HG03469 (cell line): Measurements from ENCODE around the gene SHLD3.
"Not testable (repeated sequence)": the region's sequence is repeated elsewhere in the genome, so short reads cannot be mapped to it uniquely, and the experiment has no call there.

ENCODE experiments used
- ATAC-seq: cut with Tn5 transposase; IDR thresholded peaks from one replicate; pipeline ENCODE4 v1.9.1; 2021; ENCODE audit warnings: mild to moderate bottlenecking, moderate library complexity, moderate number of reproducible peaks; ENCODE audit not compliant: unreplicated experiment

The SHLD3 gene

DNA sequence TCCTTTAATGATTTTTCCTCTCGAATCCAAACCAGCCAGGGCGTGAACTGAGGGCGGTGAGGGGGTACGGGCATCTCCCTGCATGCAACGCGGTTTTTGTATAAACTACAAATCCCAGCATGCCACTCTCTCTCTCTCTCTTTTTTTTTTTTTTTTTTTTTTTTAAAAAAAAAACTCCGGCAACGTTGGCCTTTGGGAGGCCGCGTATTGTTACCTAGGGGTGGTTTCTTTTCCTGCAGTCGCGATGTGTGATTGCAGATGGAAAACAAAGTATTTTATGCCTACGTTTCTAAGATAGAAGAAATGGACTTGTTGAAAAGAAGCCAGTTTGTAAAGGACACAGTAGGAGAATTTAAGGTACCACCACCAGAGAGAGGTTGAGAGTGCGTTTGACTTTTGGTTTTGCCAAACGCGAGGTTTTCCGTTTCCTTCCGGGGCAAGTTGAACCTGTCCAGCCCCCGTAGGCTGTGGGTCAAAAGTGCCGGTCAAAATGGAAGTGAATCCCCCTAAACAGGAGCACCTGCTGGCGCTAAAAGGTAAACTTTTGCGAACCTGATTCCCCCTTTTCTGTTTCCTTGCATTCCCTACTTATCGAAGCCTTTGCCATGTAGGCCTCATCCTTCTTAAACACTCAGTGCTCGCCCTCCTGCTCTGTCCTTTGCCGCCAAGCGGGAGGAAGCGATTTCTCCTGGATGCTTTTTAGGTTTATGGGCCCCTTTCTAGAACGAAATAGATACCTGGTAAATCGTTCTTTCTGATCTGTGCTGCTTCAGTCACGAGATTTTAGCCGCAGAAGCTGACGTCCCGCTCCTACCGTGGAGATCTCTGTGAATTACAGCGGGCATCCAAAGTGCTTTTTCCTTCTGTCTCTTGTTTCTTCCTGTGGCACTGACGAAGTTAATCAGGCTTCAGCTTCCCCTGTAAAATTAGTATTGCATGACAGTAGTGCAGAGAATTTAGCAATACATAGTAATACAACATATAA is at the start of gene SHLD3, which contains the start of gene TRAPPC13:
TSS of gene SHLD3 (plus strand) at position 457 of the 985 bp plus-strand sequence. CDS start 4,561 bp downstream, outside the sequence.
TSS of gene TRAPPC13 (plus strand) at position 457 of the 985 bp plus-strand sequence. CDS start at position 491, 34 bp downstream.
- peak; percentile 50 for ATAC-seq

GRCh38 chr5:65577141-65577540 is 47.7 kb upstream of the SHLD3 start:
- no peak for ATAC-seq

DNA sequence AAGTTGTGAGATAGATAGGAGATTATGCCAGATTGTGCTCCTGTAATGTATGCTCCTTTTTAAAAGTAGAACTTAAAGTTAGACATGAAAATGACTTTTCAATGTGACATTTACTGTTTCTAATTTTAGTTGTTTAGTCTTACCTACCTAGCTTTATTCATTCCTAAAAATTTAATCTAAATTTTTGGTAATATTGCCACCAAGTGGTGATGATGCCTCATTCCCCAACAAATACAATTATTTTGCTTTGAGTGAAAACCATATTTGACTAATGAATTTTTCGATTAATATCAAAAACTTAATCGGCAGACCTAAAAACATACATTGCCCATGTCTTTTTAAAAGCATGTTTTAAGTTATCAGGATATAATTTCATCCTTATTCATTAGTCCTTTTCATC is 36.1 kb upstream of the SHLD3 start:
- no peak for ATAC-seq

GRCh38 chr5:65601761-65602160 is 23.1 kb upstream of the SHLD3 start:
- not testable (repeated sequence) for ATAC-seq

DNA sequence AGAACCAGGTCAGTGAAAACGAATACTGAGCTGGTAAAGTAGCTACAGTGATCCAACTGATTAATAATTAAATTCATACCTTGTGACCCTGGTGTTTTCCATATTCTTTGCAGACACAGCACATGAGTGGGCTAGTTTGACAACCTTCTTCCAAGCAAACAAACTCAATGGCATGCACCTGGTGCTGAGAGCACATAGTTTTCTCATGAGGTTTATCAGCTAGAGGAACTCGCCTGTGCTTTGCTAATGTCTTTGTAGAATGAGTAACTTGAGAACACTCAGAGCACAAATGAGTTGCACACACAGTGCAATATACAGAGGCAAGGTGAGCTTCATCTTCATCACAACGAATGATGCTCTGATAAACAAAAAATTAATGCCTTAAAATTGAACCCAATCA is 13.3 kb upstream of the SHLD3 start:
- no peak for ATAC-seq

DNA sequence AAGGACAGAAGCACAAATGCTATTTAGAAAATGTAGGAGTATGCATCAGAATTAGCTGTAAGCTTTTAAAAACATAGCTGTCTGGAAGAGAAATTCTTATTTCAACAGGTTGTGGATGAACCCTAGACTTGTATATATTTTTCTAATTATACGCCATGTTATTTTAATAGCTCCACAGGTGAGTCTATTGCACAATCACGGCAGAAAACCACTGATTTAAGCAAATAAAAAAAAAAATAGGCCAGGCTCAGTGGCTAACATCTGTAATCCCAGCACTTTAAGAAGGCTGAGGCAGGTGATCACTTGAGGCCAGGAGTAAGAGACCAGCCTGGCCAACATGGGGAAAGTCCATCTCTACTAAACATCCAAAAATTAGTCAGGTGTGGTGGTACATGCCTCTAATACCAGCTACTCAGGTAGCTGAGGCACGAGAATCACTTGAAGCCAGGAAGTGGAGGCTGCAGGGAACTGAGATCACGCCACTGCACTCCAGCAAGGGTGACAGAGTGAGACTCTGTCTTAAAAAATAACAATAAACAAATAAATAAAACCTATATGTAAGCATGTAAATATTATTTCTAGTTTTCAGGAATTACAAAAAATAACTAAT is 12.4 kb upstream of the SHLD3 start:
- no peak for ATAC-seq

DNA sequence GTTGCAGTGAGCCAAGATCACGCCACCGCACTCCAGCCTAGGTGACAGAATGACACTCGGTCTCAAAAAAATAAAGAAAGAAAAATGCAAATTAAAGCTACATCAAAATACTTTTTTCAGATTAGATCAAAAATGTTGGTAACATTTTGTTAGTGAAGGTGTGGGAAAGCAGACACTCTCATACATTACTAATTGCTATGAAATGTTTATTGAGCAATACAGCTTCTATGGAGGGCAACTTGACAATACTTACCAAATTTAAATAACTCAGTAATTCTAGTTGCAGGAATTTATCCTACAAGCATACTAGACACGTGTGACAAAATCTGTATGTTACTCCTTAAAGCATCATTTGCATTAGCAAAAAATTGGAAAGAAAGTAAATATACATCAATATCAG is 4.8 kb upstream of the SHLD3 start:
- no peak for ATAC-seq

- ATAC-seq: not testable (repeated sequence)
Measured at GRCh38 chr5:65621961-65622360, 2.9 kb upstream of the SHLD3 start.

DNA sequence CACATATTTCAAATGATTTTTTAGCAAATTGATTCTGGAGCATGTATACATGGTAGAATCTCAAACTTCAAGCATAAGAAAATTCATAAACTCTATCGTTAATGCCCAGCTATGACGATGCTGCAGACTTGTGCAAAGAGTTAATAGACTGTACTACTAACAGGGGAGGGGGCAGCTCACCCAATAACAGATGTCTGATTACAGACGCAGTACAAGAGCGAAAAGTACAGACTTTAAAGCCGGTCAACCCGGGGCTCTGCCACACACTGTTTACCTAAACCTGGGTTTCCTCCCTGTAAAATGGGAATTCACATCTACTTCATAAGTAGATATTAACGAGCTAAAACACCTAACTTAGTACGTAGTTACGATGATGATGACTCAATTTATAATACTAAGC is 1.3 kb upstream of the SHLD3 start:
- no peak for ATAC-seq

DNA sequence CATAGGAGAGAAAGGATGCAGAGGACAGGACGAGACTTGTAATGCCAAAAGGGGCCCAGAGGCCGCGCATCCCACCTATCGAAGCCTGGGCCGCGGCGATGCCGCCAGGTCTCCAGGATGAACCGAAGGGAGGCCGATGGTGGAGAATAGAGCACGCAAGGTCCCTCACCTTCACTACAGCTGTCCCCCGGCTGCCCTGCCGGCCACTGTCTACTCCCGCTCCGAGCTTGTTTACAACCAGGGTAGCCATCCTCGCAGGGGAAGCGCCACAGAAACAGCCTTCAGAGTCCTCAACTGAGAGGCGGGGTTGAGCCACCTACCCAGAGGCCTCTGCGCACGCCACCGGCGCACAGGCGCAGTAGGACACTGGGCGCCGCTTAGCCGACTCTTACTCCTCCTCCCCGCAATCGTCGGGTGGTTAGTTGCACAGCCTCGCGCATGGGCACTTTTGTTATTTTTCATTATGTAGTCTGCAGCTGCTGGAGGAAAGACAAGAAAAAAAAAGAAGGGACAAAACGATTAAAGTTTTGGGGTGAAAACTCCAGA is 729 bp upstream of the SHLD3 start, which contains the start of gene TRIM23:
TSS of gene TRIM23 (minus strand) at position 309 of the 546 bp plus-strand sequence. CDS start at position 250, 59 bp downstream.
- ATAC-seq: peak; percentile 90

GRCh38 chr5:65625743-65626142 is 916 bp downstream of the SHLD3 start:
- ATAC-seq: no peak

- no peak for ATAC-seq
Measured at GRCh38 chr5:65630981-65631380, 6.2 kb downstream of the SHLD3 start.

DNA sequence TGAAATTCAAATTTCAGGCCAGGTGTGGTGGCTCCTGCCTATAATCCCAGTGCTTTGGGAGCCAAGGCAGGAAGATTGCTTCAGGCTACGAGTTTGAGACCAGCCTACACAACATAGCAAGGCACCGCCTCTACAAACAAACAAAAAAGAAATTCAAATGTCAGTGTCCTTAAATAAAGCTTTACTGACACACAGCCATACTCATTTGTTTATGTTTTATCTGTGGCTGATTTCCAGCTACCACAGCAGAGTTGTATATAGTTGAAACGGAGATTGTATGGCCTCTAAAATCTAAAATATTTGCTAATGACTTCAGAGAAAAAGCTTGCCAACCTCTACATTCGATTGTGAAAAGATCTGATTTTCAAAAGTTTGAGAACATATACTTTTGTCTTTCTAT is 15.4 kb downstream of the SHLD3 start:
- ATAC-seq: no peak

DNA sequence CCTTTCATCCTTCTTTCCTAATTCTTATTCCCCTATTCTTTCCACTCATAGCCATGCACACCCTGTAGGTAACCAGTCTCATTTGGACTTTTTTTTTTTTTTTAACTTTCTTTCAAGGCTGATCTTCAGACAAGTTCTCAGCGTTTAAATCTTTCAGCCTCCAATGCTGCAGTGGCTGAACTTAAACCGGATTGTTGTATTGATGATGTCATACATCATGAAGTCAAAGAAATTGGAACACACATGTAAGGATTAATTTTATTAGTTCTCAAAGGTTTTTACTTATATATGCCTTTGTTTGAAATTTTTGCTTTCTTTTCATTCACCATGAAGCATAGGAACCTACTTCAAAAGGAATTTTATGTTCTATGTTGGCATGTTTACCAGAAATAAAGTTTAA is 22.1 kb downstream of the SHLD3 start:
- ATAC-seq: no peak

GRCh38 chr5:65647941-65648340 is 23.1 kb downstream of the SHLD3 start:
- no peak for ATAC-seq

DNA sequence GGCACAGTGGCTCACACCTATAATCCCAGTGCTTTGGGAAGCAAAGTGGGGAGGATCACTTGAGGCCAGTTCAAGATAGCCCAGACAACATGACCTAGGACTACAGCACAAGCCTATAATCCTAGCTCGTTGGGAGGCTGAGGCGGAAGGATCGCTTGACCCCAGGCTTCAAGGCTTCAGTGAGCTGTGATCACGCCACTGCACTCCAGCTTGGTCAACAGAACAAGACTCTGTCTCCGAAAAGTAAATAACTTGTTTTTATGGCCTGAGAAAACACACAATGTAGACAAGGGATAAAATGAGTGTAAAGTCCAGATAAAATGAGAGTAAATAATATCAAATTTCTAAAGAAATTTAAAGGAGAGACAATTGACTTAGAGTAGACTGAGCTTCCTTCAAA is 26.3 kb downstream of the SHLD3 start:
- no peak for ATAC-seq

- ATAC-seq: no peak
Measured at GRCh38 chr5:65654713-65655112, 29.9 kb downstream of the SHLD3 start.

- no peak for ATAC-seq
Measured at GRCh38 chr5:65663804-65664521, 39.1 kb downstream of the SHLD3 start.

- no peak for ATAC-seq
Measured at GRCh38 chr5:65668696-65669095, 43.9 kb downstream of the SHLD3 start.

GRCh38 chr5:65672796-65673195 is 48.0 kb downstream of the SHLD3 start:
- ATAC-seq: no peak

GRCh38 chr5:65674749-65675148 is 49.9 kb downstream of the SHLD3 start:
- ATAC-seq: no peak
